GM18519 (cell line): ENCODE results near the gene RAP1GDS1.

Experiments used
- ATAC-seq: cut with Tn5 transposase; IDR thresholded peaks from one replicate; pipeline ENCODE4 v1.9.1; 2021; ENCODE audit warnings: mild to moderate bottlenecking, moderate library complexity; ENCODE audit not compliant: unreplicated experiment, low FRiP score

Gene RAP1GDS1, protein sequence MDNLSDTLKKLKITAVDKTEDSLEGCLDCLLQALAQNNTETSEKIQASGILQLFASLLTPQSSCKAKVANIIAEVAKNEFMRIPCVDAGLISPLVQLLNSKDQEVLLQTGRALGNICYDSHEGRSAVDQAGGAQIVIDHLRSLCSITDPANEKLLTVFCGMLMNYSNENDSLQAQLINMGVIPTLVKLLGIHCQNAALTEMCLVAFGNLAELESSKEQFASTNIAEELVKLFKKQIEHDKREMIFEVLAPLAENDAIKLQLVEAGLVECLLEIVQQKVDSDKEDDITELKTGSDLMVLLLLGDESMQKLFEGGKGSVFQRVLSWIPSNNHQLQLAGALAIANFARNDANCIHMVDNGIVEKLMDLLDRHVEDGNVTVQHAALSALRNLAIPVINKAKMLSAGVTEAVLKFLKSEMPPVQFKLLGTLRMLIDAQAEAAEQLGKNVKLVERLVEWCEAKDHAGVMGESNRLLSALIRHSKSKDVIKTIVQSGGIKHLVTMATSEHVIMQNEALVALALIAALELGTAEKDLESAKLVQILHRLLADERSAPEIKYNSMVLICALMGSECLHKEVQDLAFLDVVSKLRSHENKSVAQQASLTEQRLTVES

GRCh38 chr4:98260579-98261404 lies at the start of gene RAP1GDS1:
Gene RAP1GDS1, plus strand, starts transcription at chr4:98261384. Its CDS starts 182 bp downstream, at chr4:98261566.
- ATAC-seq: peak; percentile 83

GRCh38 chr4:98222306-98222705 lies 38.9 kb upstream of the RAP1GDS1 start:
- no peak for ATAC-seq

DNA sequence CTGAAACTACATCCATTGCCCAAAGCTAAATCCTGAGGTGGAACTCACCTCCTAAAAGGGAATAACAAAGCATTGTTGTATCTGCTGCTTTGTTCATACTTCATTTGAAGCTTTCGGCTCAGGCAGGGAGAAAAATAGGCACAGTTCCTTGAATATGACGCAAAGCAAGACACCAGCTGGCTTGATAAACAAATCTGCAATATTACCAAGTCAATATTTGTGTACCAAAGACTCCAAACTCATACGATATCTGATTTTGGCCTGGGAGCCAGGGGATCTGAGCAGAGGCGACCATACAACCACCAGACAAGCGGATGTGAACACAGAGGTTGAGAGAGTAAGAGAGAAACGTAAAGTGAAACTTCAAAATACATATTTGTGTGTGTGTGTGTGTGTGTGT lies 34.8 kb upstream of the RAP1GDS1 start:
- no peak for ATAC-seq

- ATAC-seq: no peak
Observed at GRCh38 chr4:98230961-98231360, 30.2 kb upstream of the RAP1GDS1 start.

DNA sequence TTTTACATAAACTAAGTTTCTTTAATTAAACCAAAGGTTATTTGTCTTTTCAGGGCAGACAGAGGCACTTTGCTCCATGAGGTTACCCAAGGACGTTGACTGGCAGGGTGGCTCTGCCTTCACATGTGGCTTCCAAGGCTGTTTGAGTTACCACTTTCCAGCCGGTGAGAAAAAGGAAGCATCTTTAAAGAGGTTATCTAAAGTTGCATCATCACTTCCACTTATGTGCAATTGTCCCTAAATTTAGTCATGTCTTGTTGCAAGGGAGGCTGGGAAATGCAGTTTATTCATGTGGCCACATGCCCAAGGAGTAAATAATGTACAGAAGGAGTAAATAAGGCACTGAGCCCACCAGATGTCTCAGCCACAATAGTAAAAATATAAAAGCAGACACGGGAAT lies 29.0 kb upstream of the RAP1GDS1 start:
- peak; percentile 44 for ATAC-seq

- ATAC-seq: no peak
Observed at GRCh38 chr4:98237204-98237603, 24.0 kb upstream of the RAP1GDS1 start.

- ATAC-seq: no peak
Observed at GRCh38 chr4:98242063-98242462, 19.1 kb upstream of the RAP1GDS1 start.

DNA sequence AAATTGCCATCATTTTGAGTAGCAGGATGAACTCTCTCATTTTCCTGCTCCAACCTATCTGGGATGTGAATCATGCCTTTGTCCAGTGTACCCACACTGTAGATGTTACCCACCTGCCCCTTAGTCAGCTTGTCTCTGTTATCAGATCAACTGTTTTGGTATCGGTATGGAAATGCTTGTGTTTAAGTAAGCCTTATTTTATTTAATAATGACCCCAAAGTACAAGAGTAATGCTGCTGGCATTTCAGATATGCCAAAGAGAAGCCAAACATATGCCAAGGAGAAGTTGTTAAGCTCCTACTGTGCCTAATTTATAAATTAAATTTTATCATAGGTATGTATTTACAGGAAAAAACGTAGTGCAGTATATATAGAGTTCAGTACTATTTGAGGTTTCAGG lies 18.6 kb upstream of the RAP1GDS1 start:
- no peak for ATAC-seq

GRCh38 chr4:98245226-98245625 lies 16.0 kb upstream of the RAP1GDS1 start:
- no peak for ATAC-seq

GRCh38 chr4:98248934-98249333 lies 12.2 kb upstream of the RAP1GDS1 start:
- ATAC-seq: no peak

DNA sequence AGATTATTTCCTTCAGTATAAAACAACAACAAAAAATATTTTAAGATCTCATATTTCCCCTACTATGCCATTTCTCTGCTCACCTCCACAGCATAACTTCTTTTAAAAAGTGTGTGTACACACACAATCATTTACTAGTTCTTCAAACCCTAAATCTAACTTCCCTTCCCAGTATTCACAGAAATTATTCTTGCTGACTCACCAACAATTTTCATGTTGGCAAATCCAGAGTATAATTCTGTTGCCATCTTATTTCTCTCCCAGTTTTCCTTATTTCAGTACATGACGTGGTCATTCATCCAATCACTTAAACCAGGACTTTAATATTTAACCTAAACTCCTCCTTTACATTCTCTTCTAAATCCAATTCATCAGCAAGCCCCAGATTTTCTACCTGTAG lies 11.4 kb upstream of the RAP1GDS1 start:
- ATAC-seq: no peak

DNA sequence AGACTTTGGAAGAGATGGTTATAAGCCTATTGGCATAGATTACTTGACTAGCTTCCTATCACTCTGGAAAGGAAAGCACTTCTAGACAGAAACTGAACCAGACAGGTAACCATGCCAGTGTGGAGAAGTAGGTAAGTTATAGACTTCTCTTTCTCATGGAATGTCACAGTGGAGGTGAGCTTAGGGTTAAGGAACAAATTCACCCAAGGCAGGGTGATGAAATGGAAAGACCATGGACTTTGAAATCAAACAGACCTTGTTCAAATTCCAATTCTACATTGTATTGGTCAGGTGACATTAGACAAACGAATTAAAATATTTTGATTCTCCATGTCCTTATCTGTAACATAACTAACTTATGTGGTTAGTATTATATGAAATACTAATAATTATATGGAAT lies 7.7 kb upstream of the RAP1GDS1 start:
- no peak for ATAC-seq

GRCh38 chr4:98260047-98260578 lies 1.1 kb upstream of the RAP1GDS1 start:
- ATAC-seq: peak; percentile 9

GRCh38 chr4:98261405-98262291 lies 464 bp downstream of the RAP1GDS1 start:
- ATAC-seq: peak; percentile 1

GRCh38 chr4:98262431-98262830 lies 1.2 kb downstream of the RAP1GDS1 start:
- no peak for ATAC-seq

DNA sequence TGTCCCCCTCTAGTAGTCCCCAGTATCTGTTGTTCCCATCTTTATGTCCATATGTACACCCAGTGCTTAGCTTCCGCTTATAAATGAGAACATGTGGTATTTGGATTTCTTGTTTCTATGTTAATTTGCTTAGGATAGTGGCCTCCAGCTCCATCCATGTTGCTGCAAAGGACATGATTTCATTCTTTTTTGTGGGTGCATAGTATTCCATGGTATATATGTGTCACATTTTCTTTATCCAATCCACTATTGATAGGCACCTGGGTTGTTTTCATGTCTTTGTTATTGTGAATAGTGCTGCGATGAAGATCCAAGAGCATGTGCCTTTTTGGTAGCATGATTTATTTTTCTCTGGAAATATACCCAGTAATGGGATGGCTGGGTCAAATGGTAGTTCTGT lies 6.3 kb downstream of the RAP1GDS1 start:
- no peak for ATAC-seq

DNA sequence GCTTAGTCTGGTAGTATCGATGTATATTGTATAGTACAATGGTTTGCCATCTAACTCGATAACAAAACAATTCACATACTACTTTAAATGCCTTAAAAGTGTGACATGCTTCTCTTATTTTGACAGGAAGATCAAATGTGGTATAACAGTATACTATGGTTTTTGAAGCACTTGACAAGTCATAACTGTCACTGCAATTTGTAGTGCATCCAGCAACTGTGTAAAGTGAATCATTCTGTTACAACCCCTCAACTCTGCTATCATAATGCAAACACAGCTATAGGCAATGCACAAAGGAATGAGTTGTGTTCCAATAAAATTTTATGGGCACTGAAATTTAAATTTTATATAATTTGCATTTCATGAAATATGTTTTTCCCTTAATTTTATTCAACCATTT lies 14.0 kb downstream of the RAP1GDS1 start:
- ATAC-seq: no peak

DNA sequence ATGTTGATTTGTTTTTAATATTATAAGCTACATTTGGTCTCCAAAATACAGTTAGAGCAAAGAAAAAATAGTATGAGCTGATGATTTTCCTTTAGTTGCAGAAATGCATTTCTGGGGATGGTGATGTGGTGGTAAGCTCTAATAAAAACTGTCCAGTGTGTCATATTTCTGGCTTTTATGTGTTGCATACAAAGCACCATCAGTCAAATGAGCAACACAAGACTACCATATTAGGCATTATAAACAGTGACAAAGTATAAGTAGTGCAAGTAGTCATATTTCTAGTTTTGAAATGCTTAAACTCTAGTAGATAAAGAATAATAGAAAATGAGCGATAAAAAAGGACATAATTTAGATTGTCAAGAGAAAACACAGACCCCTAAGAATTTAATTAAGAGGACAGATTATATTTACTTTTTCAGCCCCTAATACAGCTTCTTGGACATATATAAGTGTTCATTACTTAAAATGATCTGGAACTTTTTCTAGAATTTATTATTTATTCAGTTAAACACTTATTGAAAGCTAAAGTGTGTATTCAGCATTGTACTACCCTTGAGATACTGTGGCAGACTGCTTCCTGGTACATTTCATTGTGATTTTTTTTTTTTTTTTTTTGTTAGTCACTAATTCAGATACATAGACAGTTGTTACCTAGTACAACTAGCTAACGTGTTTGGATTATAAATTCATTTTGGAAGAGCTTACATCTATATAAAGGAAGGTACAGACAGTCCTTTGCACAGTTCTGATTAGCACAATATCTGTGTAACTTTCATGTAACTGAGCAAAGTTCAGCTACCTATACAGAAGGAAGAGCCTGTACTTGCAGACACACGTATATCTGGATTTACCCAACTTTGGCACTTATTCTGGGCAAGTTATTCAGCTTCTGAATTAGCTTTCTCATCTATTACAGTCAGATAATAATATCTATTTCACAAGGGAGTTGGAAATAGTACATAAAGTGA lies 22.3 kb downstream of the RAP1GDS1 start:
- no peak for ATAC-seq

- ATAC-seq: no peak
Observed at GRCh38 chr4:98284640-98285046, 23.5 kb downstream of the RAP1GDS1 start.
